ENCODE measurements around the gene CHRNA1. TPM values are rescaled to one million over a fixed set of nuclear protein-coding genes. Genes with fewer than 3 reads are reported as not detected.

The CHRNA1 gene
- total and polyA plus RNA-seq, 2 experiments from 2014 or later = 0.16 TPM; not detected in 1

DNA sequence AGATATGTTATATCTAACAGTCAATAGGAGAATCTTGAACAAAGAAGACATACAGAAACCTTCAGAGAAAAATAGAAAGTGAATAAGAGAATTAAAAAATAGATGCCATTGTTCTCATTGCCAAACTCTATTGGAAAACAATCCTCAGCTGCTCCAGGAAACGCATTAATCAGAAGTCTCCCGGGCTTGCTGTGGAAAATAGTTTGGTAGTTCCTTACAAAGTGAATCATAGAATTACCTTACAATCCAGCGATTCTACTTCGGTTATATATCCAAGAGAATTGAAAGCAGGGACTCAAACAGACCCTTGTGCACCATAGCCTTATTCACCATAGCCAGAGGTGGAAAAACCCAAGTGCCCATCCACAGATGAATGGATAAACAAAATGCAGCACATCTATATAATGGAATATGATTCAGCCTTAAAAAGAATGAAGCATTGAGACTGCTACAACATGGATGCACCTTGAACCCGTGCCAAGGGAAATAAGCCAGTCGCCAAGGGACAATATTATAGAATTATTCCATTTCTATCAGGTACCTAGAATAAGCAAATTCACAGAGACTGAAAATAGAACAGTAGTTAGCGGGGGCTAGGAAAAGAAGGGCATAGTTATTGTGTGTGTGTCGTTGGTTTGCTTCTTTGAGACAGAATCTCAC, 21.9 kb upstream of the CHRNA1 start:
- Histone ChIP-seq H3K9ac (peak overlapping the region; percentile 81), H4K20me1 (ENCODE audit: insufficient read depth) (no peaks in the 10 kb centered on the region), H3K4me2 (ENCODE audit: unreplicated experiment) (peak overlapping the region; percentile 52), H3K79me2 (ENCODE audit: insufficient read depth) (no peaks in the 10 kb centered on the region), H3K27ac (peak overlapping the region; percentile 98), H3K9me3 (ENCODE audit: low read depth) (no peaks in the 10 kb centered on the region), H3K4me1 (ENCODE audit: insufficient read depth) (peaks cover 42% of the 10 kb centered on the region), H3K9me2 (ENCODE audit: insufficient read depth) (no peaks in the 10 kb centered on the region), H3F3A (ENCODE audit: insufficient read depth) (peaks cover 41% of the 10 kb centered on the region), H3K27me3 (replicated peaks; ENCODE audit: insufficient read depth) (no peaks in the 10 kb centered on the region), H3K36me3 (ENCODE audit: low read depth) (no peaks in the 10 kb centered on the region), H2AFZ (peak overlapping the region; percentile 56), H3K4me3 (peak overlapping the region; percentile 12)
- peak; percentile 89 for DNase-seq
- in situ Hi-C loops (cut with MboI) = no loop called here
- WGBS, 2 experiments (ENCODE audit: low coverage in 1 of 2, low lambda C conversion rate in 2 of 2, missing lambda C conversion rate in 2 of 2) = 31 to 33% methylated on average over 8 of the region's 8 CpGs
- TF ChIP-seq EZH2 (IDR thresholded peaks at IDR 0.05; ENCODE audit: insufficient read depth, poor library complexity, severe bottlenecking) (no peak), EZH2phosphoT487 (IDR thresholded peaks at IDR 0.05; ENCODE audit: insufficient read depth, low read depth) (no peak)

- Histone ChIP-seq H3K9ac (peak overlapping the region; percentile 81), H3K27ac (peak overlapping the region; percentile 98), H3K27me3 (replicated peaks; ENCODE audit: insufficient read depth) (no peaks in the 10 kb centered on the region), H4K20me1 (ENCODE audit: insufficient read depth) (no peaks in the 10 kb centered on the region), H3K4me1 (ENCODE audit: insufficient read depth) (peaks cover 43% of the 10 kb centered on the region), H2AFZ (peak overlapping the region; percentile 56), H3K36me3 (ENCODE audit: low read depth) (no peaks in the 10 kb centered on the region), H3K79me2 (ENCODE audit: insufficient read depth) (no peaks in the 10 kb centered on the region), H3K9me2 (ENCODE audit: insufficient read depth) (no peaks in the 10 kb centered on the region), H3K4me2 (ENCODE audit: unreplicated experiment) (peak overlapping the region; percentile 52), H3K9me3 (ENCODE audit: low read depth) (no peaks in the 10 kb centered on the region), H3K4me3 (0 out of 2 replicates have a peak overlapping the region, but pooled peaks have one; percentile 12), H3F3A (ENCODE audit: insufficient read depth) (peaks cover 41% of the 10 kb centered on the region)
- peak; percentile 71 for DNase-seq
- 88% methylated on average over 3 of the region's 3 CpGs for WGBS, 2 experiments (ENCODE audit: low coverage in 1 of 2, low lambda C conversion rate in 2 of 2, missing lambda C conversion rate in 2 of 2)
- TF ChIP-seq EZH2phosphoT487 (IDR thresholded peaks at IDR 0.05; ENCODE audit: insufficient read depth, low read depth) (no peak), EZH2 (IDR thresholded peaks at IDR 0.05; ENCODE audit: insufficient read depth, poor library complexity, severe bottlenecking) (no peak)
- in situ Hi-C loops (cut with MboI) = no loop called here
Measured at GRCh38 chr2:174785481-174785880, 21.2 kb upstream of the CHRNA1 start.

DNA sequence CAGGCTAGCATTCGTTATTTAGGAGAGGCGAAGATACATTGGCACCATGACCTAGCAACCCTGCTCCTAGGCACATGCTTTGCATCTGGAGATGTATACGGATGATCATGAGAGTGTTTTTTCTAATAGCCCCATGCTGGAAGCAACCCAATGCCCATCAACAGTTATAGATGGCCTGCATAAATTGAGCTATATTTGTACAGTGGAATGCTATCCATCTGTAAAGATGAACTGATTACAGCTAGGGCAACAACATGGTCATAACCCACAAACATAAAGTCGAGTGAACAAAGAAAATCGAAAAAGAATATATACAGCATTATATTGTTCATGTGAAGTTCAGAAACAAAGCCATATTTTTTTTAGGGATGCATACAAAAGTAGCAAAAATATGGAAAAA, 20.6 kb upstream of the CHRNA1 start:
- H3K79me2 ChIP-seq (ENCODE audit: insufficient read depth) = no peaks in the 10 kb centered on the region
- no peak overlapping the region for H3K9ac ChIP-seq
- peak overlapping the region; percentile 98 for H3K27ac ChIP-seq
- peaks cover 48% of the 10 kb centered on the region for H3K4me1 ChIP-seq (ENCODE audit: insufficient read depth)
- H3K9me2 ChIP-seq (ENCODE audit: insufficient read depth) = no peaks in the 10 kb centered on the region
- H3K27me3 ChIP-seq (replicated peaks; ENCODE audit: insufficient read depth) = no peaks in the 10 kb centered on the region
- no peaks in the 10 kb centered on the region for H3K36me3 ChIP-seq (ENCODE audit: low read depth)
- no peaks in the 10 kb centered on the region for H4K20me1 ChIP-seq (ENCODE audit: insufficient read depth)
- DNase-seq = no peak
- H3K4me3 ChIP-seq = no peak overlapping the region
- TF ChIP-seq EZH2 (IDR thresholded peaks at IDR 0.05; ENCODE audit: insufficient read depth, poor library complexity, severe bottlenecking) (no peak), EZH2phosphoT487 (IDR thresholded peaks at IDR 0.05; ENCODE audit: insufficient read depth, low read depth) (no peak)
- in situ Hi-C loops (cut with MboI) = no loop called here
- peaks cover 43% of the 10 kb centered on the region for H3F3A ChIP-seq (ENCODE audit: insufficient read depth)
- no peak overlapping the region for H3K4me2 ChIP-seq (ENCODE audit: unreplicated experiment)
- no peaks in the 10 kb centered on the region for H3K9me3 ChIP-seq (ENCODE audit: low read depth)
- 96 to 98% methylated on average over 5 of the region's 5 CpGs for WGBS, 2 experiments (ENCODE audit: low coverage in 1 of 2, low lambda C conversion rate in 2 of 2, missing lambda C conversion rate in 2 of 2)
- H2AFZ ChIP-seq = no peak overlapping the region

DNA sequence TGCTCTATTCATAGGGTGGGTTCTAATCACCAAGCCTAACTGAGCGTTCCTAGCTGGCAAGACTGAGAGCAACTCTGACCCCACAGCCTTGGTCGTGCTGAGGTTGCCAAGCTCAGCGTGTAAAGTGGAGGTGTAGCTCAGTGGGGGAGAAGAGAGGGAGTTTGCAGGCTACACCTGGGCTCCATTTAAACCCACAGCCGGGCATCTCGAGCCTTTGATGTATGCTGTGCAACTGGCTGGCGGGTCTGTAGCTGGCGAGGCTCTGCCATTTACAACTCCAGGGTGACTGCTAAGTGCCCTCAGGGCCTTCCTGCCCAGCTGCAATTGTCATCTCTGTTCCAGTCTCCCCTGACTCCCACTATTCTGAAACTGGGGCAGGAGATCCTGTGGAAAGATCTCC, 20.0 kb upstream of the CHRNA1 start:
- Histone ChIP-seq H3K9me2 (ENCODE audit: insufficient read depth) (no peaks in the 10 kb centered on the region), H4K20me1 (ENCODE audit: insufficient read depth) (no peaks in the 10 kb centered on the region), H3K9ac (no peak overlapping the region), H3K4me2 (ENCODE audit: unreplicated experiment) (no peak overlapping the region), H3K79me2 (ENCODE audit: insufficient read depth) (no peaks in the 10 kb centered on the region), H3K27me3 (replicated peaks; ENCODE audit: insufficient read depth) (no peaks in the 10 kb centered on the region), H3K9me3 (ENCODE audit: low read depth) (no peaks in the 10 kb centered on the region), H3K4me1 (ENCODE audit: insufficient read depth) (peaks cover 54% of the 10 kb centered on the region), H2AFZ (no peak overlapping the region), H3K4me3 (no peak overlapping the region), H3K27ac (no peak overlapping the region), H3K36me3 (ENCODE audit: low read depth) (no peaks in the 10 kb centered on the region), H3F3A (ENCODE audit: insufficient read depth) (peaks cover 48% of the 10 kb centered on the region)
- no peak for DNase-seq
- TF ChIP-seq EZH2phosphoT487 (IDR thresholded peaks at IDR 0.05; ENCODE audit: insufficient read depth, low read depth) (no peak), EZH2 (IDR thresholded peaks at IDR 0.05; ENCODE audit: insufficient read depth, poor library complexity, severe bottlenecking) (no peak)
- 91 to 93% methylated on average over 7 of the region's 7 CpGs for WGBS, 2 experiments (ENCODE audit: low coverage in 1 of 2, low lambda C conversion rate in 2 of 2, missing lambda C conversion rate in 2 of 2)
- in situ Hi-C loops (cut with MboI) = no loop called here

All from GM23248 (cell line).